Left kidney (tissue), 8 donors: ENCODE data around the gene RPL5. TPM values are rescaled to one million over a fixed set of nuclear protein-coding genes. Genes with fewer than 3 reads are reported as not detected.
"Not testable (repeated sequence)": the region's sequence is repeated elsewhere in the genome, so short reads cannot be mapped to it uniquely, and the experiment has no call there.

ENCODE experiments used
- DNase-seq: peaks from one replicate; pipeline ENCODE4 v3.0.0-alpha.2; 2013
- long read RNA-seq, 8 donors: transcript quantifications; one replicate each; lab custom pipeline, GENCODE V29; 2026
- polyA plus RNA-seq: library from polyadenylated mRNA; unstranded; fragments of 120-200 nt; gene quantifications from one replicate; pipeline ENCODE4 v1.2.1, GENCODE V29; 2013; ENCODE audit not compliant: insufficient read length

The RPL5 gene
- 2,616 TPM for polyA plus RNA-seq
- long read RNA-seq, donor 1, transcript RPL5-212 (4 exons, 733 nt), result minor isoform, 19 of 2,012 reads
- long read RNA-seq, donor 1, transcript RPL5-205 (3 exons, 1,210 nt), result minor isoform, 206 of 2,012 reads
- long read RNA-seq, donor 1, transcript RPL5-208 (8 exons, 1,085 nt), result major isoform, 854 of 2,012 reads
- long read RNA-seq, donor 1, transcript RPL5-207 (2 exons, 271 nt), result minor isoform, 96 of 2,012 reads
- long read RNA-seq, donor 1, partial matches to known transcripts, result 792 of 2,012 reads
- long read RNA-seq, donor 1, other reads (novel, unspliced or antisense), result 32 of 2,012 reads
- long read RNA-seq, donor 2, transcript RPL5-207 (2 exons, 271 nt), result minor isoform, 43 of 1,823 reads
- long read RNA-seq, donor 2, transcript RPL5-205 (3 exons, 1,210 nt), result minor isoform, 120 of 1,823 reads
- long read RNA-seq, donor 2, transcript RPL5-208 (8 exons, 1,085 nt), result major isoform, 539 of 1,823 reads
- long read RNA-seq, donor 2, transcript RPL5-212 (4 exons, 733 nt), result minor isoform, 9 of 1,823 reads
- long read RNA-seq, donor 2, partial matches to known transcripts, result 1,079 of 1,823 reads
- long read RNA-seq, donor 2, other reads (novel, unspliced or antisense), result 27 of 1,823 reads
- long read RNA-seq, donor 3, transcript RPL5-212 (4 exons, 733 nt), result minor isoform, 11 of 1,394 reads
- long read RNA-seq, donor 3, transcript RPL5-205 (3 exons, 1,210 nt), result minor isoform, 69 of 1,394 reads
- long read RNA-seq, donor 3, transcript RPL5-208 (8 exons, 1,085 nt), result major isoform, 602 of 1,394 reads
- long read RNA-seq, donor 3, transcript RPL5-207 (2 exons, 271 nt), result minor isoform, 21 of 1,394 reads
- long read RNA-seq, donor 3, partial matches to known transcripts, result 672 of 1,394 reads
- long read RNA-seq, donor 3, other reads (novel, unspliced or antisense), result 13 of 1,394 reads
- long read RNA-seq, donor 4, transcript RPL5-207 (2 exons, 271 nt), result minor isoform, 54 of 352 reads
- long read RNA-seq, donor 4, transcript RPL5-205 (3 exons, 1,210 nt), result minor isoform, 73 of 352 reads
- long read RNA-seq, donor 4, transcript RPL5-208 (8 exons, 1,085 nt), result major isoform, 82 of 352 reads
- long read RNA-seq, donor 4, partial matches to known transcripts, result 141 of 352 reads
- long read RNA-seq, donor 4, other reads (novel, unspliced or antisense), result 0 of 352 reads
- long read RNA-seq, donor 5, transcript RPL5-210 (7 exons, 896 nt), result minor isoform, 7 of 2,545 reads
- long read RNA-seq, donor 5, transcript RPL5-205 (3 exons, 1,210 nt), result minor isoform, 115 of 2,545 reads
- long read RNA-seq, donor 5, transcript RPL5-208 (8 exons, 1,085 nt), result major isoform, 1,366 of 2,545 reads
- long read RNA-seq, donor 5, transcript RPL5-207 (2 exons, 271 nt), result minor isoform, 47 of 2,545 reads
- long read RNA-seq, donor 5, partial matches to known transcripts, result 936 of 2,545 reads
- long read RNA-seq, donor 5, other reads (novel, unspliced or antisense), result 60 of 2,545 reads
- long read RNA-seq, donor 6, transcript RPL5-207 (2 exons, 271 nt), result minor isoform, 89 of 1,962 reads
- long read RNA-seq, donor 6, transcript RPL5-205 (3 exons, 1,210 nt), result minor isoform, 206 of 1,962 reads
- long read RNA-seq, donor 6, transcript RPL5-208 (8 exons, 1,085 nt), result major isoform, 795 of 1,962 reads
- long read RNA-seq, donor 6, transcript RPL5-212 (4 exons, 733 nt), result minor isoform, 24 of 1,962 reads
- long read RNA-seq, donor 6, partial matches to known transcripts, result 809 of 1,962 reads
- long read RNA-seq, donor 6, other reads (novel, unspliced or antisense), result 31 of 1,962 reads
- long read RNA-seq, donor 7, transcript RPL5-207 (2 exons, 271 nt), result minor isoform, 88 of 3,006 reads
- long read RNA-seq, donor 7, transcript RPL5-212 (4 exons, 733 nt), result minor isoform, 13 of 3,006 reads
- long read RNA-seq, donor 7, transcript RPL5-205 (3 exons, 1,210 nt), result minor isoform, 225 of 3,006 reads
- long read RNA-seq, donor 7, transcript RPL5-208 (8 exons, 1,085 nt), result major isoform, 851 of 3,006 reads
- long read RNA-seq, donor 7, partial matches to known transcripts, result 1,745 of 3,006 reads
- long read RNA-seq, donor 7, other reads (novel, unspliced or antisense), result 69 of 3,006 reads
- long read RNA-seq, donor 8, transcript RPL5-212 (4 exons, 733 nt), result minor isoform, 6 of 808 reads
- long read RNA-seq, donor 8, transcript RPL5-207 (2 exons, 271 nt), result minor isoform, 24 of 808 reads
- long read RNA-seq, donor 8, transcript RPL5-205 (3 exons, 1,210 nt), result minor isoform, 57 of 808 reads
- long read RNA-seq, donor 8, transcript RPL5-208 (8 exons, 1,085 nt), result major isoform, 359 of 808 reads
- long read RNA-seq, donor 8, partial matches to known transcripts, result 352 of 808 reads
- long read RNA-seq, donor 8, other reads (novel, unspliced or antisense), result 6 of 808 reads

DNA sequence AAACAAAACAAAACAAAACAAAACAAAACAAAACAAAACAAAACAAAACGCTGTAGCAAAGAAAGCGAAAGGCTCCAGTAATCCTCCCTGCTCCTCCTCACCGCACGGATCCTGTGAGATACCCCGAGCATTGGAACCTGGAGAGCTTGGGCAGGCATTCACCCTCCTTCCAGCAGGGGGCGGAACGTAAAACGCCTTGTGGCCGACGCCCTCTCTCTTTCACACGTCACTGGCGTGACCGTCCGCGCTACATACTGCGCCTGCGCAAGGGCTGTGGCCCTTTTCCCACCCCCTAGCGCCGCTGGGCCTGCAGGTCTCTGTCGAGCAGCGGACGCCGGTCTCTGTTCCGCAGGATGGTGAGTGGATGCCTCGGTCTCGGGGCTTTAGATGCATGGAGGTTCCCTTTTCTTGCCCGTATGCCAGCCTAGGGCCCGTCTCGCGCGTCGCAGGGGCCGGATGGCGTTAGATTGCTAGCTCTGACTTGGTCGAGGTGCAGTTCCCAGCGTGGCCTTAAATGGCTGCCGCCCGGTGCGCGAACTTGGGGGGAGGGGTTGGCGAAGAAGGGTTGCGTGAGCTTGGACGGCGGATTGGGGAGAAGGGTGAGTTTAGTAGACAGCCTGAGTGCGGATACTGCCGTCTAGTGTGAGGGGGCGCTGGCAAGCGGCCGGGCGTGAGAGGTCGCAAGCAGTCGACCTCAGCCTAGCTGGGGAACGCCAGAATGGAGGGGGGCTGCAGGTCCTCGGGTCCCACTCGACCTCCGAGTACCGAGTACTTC, at the start of gene RPL5:
Gene RPL5 (plus strand): TSS at position 279 of the 775 bp plus-strand sequence. CDS start 75 bp downstream, at position 354.
- peak; percentile 98 for DNase-seq

DNA sequence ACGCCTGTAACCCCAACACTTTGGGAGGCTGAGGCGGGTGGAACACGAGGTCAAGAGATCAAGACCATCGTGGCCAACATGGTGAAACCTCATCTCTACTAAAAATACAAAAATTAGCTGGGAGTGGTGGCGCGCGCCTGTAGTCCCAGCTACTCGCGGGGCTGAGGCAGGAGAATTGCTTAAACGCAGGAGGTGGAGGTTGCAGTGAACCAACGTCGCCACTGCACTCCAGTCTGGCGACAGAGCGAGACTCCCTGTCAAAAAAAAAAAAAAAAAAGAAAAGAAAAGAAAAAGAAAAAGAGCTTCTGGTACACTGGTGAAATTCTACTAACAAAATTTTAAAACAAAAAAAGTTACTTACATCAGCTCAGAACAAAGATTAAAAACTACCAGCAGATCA, 48.3 kb upstream of the RPL5 start:
- not testable (repeated sequence) for DNase-seq

DNA sequence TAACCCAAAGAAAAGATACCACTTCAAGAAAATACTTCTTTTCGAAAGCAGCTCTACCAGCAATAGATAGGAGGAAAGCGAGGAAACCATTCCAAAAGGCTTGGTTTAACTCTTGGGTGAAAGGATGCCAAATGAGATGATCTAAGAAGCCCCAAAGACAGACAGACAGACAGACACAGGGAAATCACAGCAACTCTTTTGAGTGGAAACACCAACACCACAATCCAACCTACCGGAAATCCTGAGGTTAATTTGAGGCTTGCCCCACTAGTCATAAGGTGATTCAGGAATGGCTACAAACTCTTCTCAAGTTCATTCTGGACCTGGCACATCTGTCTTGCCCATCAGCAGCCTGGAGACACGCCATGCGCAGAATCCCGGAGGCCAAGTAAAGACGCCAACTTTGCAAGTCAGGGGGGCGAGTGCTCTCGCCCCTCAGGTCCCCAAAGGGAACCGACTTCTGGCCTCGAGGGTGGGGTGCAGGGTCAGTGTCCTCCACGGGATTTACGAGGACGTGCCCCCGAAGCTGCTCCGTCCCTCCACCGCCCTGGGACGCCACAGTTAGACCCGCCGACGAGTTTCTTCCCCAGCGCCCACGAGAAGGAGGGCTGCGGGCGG, 47.7 kb upstream of the RPL5 start:
- DNase-seq, result peak; percentile 49

DNA sequence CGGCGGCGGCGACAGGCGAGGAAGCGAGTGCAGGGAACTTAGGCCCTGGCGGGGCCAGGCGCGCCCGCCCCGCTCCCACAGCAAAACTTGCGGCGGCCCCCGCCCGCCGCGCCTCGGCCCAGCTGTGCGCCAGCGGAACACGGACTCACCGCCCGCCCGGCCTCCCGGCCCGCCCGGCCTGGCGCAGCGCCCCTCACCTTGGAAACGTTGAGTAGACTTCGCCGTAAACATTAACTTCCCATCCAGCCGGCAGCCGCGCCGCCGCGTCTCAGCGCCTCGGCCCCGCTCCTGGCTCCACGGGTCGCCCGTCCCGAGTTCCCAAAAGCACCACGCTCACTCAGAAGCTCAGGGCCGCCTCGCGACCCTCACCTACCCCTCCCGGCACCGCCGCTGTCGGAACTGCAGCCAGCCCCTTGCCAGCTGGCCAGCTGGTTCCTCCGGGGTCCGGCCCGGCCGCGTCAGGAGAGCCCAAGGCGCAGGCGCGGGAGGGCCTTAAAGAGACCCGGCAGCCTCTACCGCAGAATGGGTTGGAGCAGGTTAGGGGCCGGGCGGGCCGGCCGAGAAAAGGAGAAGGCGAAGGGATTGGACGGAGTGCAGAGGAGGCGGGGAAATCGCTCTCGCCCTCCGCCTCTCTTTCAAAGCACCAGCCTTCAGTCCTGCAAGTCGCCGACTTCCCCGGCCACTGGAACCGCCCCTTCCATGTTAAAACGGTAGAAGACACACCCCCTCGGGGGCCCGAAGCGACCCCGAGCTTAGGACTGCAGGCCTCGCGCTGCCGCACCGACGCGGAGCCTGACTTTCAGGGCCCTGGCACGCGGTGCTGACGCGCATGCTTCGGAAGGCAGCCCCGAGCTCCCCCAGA, 47.0 kb upstream of the RPL5 start, which contains the start of gene EVI5:
Gene EVI5 (minus strand): TSS at position 470 of the 862 bp plus-strand sequence. CDS start 48,562 bp downstream, outside the sequence.
- DNase-seq, result peak; percentile 96

DNA sequence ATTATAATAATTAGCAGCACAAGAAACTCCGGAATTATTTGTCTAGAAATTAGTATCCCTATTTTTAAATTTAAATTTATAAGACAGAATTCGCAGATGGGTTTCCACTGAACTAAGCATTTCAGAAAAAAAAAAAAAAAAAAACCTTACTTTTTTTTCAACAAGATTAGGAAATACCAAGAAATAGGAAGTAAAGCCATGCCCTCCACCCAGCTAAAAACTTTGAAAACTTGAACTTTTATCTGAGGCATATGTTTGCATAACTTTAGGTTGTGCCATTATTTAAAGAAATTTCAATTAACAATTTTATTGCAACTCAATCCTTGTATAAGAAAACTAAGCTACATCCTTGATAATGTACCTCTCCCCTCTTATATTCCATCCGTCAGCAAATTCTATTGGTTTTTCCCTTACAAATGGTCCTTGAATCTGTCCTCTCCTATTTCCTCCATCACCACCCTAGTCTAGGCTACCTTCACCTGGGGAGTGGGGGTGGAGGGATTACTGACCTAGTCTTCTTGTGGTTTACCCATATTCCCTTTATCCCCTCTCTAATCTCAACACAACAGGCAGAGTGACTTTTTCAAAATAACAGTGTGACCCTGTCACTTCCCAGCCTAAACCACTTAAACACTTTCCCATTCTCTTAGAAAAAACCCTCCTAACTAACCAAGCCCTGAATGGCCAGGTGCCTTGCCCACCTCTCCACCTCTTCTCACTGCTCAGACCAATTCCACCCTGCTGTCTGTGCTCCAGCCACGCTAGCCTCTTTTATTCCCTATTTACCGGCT, 45.5 kb upstream of the RPL5 start:
- DNase-seq, result no peak

DNA sequence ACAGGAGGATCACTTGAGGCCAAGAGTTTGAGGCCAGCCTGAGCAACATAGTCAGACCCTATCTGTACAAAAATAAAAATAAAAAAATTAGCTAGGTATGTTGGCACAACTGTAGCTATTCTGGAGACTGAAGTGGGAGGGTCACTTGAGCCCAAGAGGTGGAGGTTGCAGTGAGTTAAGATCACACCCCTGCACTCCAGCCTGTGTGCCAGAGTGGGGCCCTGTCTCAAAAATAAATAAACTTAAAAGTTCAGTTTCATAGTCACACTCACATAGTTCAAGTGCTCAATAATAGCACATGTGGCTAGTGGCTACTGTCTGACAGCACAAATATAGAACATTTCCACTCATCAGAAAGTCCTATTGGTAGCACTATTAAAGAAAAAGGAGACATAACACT, 41.8 kb upstream of the RPL5 start:
- no peak for DNase-seq

DNA sequence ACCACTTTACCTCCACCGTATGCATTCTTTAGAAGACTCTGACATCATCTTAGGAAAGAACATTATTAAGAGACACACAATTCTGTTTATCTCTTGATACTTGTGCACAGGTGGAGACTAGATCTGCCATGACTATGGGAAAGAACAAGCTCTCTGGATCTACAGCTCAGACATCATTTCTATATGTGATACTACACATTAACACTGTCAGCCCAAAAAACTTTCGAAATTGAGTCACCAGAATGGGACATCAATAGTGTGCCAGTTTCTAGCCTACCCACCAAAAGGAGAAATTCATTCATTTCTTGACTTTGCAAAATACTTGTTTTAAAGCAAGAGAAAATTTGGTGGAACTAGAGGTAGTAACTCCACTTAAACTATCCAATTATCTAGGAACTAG, 41.0 kb upstream of the RPL5 start:
- no peak for DNase-seq

DNA sequence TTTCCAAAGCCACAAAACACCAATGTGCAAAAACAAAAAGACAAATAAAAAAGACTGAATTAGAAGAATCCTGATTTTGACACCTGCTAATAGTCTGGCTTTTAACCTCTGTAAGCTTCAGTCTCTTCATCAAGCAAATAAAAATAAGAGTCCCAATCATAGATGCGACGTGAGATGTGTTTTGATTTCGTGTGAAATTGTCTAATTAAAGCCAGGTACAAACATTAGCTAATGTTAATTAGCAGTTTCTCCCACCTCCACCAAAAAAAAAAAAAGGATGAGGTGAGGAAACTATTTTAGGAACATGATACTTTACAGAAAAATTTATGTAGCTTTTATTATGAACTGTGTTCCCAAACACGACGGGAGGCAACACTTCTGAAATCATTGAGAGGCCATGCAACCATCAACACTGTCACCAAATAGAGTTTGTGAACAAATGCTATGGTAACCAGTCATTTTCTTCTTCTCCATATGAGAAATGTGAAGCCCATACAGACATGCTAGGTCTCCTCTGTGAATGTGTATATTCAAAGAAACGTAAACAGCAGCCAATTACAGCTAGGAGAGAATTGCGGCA, 40.3 kb upstream of the RPL5 start:
- no peak for DNase-seq

DNA sequence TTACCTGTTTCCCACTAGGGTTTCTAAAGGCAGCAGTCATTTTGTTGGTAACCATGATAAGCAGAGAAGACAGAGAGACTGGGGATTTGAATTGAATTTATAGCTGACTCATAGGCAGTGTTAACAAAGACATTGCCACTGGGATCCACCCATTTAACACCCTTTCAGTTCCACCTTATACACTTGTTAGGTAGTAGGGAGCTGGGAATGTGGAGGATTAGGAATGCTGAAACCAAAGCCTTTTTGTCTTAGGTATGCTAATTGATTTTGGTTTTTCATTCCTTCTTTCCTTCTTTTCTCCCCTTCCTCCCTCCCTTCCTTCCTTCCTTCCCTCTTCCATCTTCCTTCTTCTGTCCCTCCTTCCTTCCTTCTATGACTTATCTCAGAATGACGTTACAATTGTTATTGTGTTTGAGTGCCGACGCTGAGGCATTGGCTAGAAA, 39.5 kb upstream of the RPL5 start:
- DNase-seq, result no peak

DNA sequence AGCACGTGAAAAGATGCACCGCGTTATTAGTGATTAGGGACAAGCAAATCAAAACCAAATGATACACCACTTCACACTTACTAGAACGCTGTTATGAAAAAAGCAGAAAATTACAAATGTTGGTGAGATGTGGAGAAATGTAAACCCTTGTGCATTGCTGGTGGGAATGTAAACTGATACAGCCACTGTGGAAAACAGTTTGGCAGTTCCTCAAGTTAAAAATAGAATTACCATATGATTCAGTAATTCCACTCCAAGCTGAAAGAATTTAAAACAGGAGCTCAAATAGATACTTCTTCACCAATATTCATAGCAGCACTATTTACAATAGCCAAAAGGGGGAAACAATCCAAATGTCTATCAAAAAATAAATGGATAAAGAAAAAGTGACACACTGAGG, 36.7 kb upstream of the RPL5 start:
- DNase-seq, result no peak

DNA sequence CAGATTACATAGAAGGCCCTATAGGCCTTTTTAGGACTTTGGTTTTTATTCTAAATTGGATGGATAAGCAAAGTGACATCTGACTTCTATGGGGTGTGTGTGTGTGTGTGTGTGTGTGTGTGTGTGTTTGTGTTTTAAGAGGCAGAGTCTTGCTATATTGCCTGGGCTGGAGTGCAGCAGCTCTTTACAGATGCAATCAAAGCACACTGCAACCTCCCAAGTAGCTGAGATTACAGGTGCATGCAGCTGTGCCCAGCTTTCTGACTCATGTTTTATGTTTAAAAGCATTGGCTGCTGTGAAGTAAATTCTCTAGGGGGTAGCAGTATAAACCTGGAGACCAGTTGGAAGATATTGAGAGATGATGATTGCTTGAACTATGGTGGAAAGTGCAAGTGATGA, 34.5 kb upstream of the RPL5 start:
- DNase-seq, result no peak

DNA sequence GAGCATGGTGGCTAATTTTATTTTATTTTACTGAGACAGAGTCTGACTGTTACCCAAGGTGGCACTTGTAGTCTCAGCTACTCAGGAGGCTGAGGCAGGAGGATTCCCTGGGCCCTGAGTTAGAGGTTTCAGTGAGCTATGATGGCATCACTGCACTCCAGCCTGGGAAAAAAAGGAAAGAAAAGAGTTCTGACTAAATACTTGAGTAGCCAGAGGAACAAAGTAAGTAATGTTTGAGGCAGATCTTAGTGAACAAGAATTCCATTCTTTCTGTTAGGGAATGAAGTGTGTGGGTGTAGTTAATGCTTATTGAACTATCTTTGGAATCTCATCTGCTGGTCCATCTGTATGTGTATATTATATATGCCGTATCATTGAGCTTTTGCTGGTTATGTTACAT, 33.9 kb upstream of the RPL5 start:
- no peak for DNase-seq

DNA sequence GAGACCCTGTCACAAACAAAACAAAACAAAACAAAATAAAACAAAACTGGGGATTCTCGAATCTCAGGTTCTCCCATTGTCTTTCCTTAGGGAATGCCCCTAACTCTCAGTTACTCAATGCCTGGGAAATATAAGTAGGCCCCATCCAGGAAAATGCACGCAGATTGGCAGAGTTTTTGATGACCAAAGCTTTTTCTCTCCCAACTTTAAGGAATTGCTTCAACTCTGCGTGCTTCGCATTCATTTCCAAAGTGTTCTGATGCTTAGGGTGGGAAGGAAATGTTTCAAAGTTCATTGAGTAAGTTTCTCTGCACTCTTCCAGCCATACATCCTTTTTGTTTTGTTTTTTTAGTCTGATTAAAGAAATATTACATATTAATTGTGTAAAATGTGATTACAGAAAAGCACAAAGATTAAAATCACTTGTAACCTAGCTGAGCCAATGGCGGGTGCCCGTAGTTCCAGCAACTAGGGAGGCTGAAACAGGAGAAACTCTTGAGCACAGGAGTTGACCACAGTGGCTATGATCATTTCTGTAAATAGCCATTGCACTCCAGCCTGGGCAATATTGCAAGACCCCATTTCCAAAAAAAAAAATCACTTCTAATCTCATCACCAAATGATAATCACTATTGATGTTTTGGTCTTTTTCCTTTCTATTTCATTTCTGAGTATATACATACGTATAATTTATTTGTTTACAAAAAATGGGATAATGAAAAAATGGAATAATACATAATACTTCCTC, 28.5 kb upstream of the RPL5 start:
- no peak for DNase-seq

DNA sequence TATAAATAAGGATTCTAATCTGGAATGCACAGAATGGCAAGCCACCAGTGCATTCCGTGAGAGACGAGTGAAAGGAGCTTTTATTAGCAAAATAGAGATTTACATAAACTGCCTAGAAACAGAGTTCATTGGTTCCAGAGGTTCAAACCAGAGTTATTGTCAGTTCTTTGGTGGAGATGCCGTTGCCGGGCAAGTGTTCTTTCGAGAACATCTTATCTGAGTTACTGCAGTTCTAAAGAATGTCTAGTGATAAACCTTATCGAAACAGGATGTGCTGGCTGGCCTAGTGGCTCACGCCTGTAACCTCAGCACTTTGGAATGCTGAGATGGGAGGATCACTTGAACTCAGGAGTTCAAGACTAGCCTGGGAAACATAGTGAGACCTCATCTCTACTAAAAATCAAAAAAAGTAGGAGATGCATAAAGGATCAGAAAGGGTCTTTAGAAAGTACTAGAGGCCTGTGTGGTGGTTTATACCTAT, 27.1 kb upstream of the RPL5 start:
- peak; percentile 32 for DNase-seq

DNA sequence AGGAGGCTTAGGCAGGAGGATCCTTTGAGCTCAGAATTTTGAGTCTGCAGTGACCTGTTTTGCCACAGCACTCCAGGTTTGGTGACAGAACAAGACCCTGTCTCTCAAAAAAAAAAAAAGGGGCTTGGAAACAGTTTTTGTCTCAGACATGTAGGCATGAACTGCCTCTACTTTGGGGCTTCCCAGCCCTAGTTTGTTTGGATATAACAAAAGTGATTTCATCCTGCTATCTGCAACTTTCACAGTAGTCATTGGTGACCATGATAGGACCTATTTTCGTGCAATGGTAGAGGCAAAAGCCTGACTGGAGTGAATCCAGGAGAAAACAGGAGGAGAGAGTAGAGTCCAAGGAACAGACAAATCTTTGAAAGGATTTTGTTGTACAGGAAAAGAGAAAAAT, 26.6 kb upstream of the RPL5 start:
- no peak for DNase-seq
